ENCODE data around the gene SH2D3A. TPM values are rescaled to one million over a fixed set of nuclear protein-coding genes. Genes with fewer than 3 reads are reported as not detected.

SH2D3A gene
- polyA plus RNA-seq, 3 donors = 0.11 TPM; not detected in 2

GRCh38 chr19:6718741-6719539 lies 48.3 kb downstream of the SH2D3A start:
- Histone ChIP-seq H3K4me2 (replicated peaks; ENCODE audit: extremely low read depth, low read length, poor library complexity, severe bottlenecking) (no peak overlapping the region), H2AFZ (ENCODE audit: insufficient read depth, low read depth, low read length, poor library complexity, severe bottlenecking) (no peak overlapping the region), H3K4me3 (replicated peaks in 1 of 3; ENCODE audit: low read depth in 2 of 3, low read length in 3 of 3) (no peak overlapping the region), H3K27me3 (ENCODE audit: control insufficient read depth in 2 of 2, insufficient read depth in 2 of 2, low read length in 2 of 2) (peaks cover 0 to 5% of the 10 kb centered on the region in 2 donors), H3K27ac (ENCODE audit: low read depth in 1 of 2, low read length in 2 of 2) (no peak overlapping the region), H3K79me2 (ENCODE audit: insufficient read depth, low read length) (no peaks in the 10 kb centered on the region), H3K36me3 (replicated peaks in 1 of 2; ENCODE audit: control insufficient read depth in 1 of 2, insufficient read depth in 2 of 2, low read length in 2 of 2) (no peaks in the 10 kb centered on the region), H3K4me1 (ENCODE audit: control insufficient read depth in 1 of 2, insufficient read depth in 2 of 2, low read length in 2 of 2) (peaks cover 41 to 50% of the 10 kb centered on the region in 2 donors), H3K9me3 (replicated peaks in 1 of 2; ENCODE audit: control insufficient read depth in 1 of 2, insufficient read depth in 1 of 2, low read length in 2 of 2) (no peaks in the 10 kb centered on the region), H4K20me1 (ENCODE audit: insufficient read depth, low read length) (no peaks in the 10 kb centered on the region), H3K9ac (ENCODE audit: insufficient read depth, low read length, poor library complexity, severe bottlenecking) (no peak overlapping the region)
- Mint-ChIP-seq H3K4me3 (no peak overlapping the region), H3K4me1 (peaks cover 44% of the 10 kb centered on the region), H3K36me3 (no peaks in the 10 kb centered on the region), H3K9me3 (peaks cover 0 to 6% (median 0%) of the 10 kb centered on the region in 7 donors), H3K27me3 (ENCODE audit: low read depth in 3 of 3) (peaks cover 12 to 20% (median 13%) of the 10 kb centered on the region in 3 donors), H3K27ac (peak overlapping the region in 3 of 7 donors; percentile 16 to 43 (median 20))
- peak in 1 of 3 donors; percentile 49 for DNase-seq
- no peak for TF ChIP-seq CTCF (IDR thresholded peaks at IDR 0.05)
- intact Hi-C loops (cut with micrococcal nuclease) = no loop called here
- 88% methylated on average over 21 of the region's 21 CpGs for WGBS (ENCODE audit: insufficient coverage)

- peaks cover 0 to 5% of the 10 kb centered on the region in 2 donors for H3K27me3 ChIP-seq (ENCODE audit: control insufficient read depth in 2 of 2, insufficient read depth in 2 of 2, low read length in 2 of 2)
- Mint-ChIP-seq H3K27ac (no peak overlapping the region), H3K9me3 (peaks cover 0 to 6% (median 0%) of the 10 kb centered on the region in 7 donors), H3K27me3 (ENCODE audit: low read depth in 3 of 3) (peaks cover 12 to 20% (median 13%) of the 10 kb centered on the region in 3 donors), H3K4me1 (peaks cover 37% of the 10 kb centered on the region), H3K4me3 (no peak overlapping the region), H3K36me3 (no peaks in the 10 kb centered on the region)
- no peak overlapping the region for H3K4me2 ChIP-seq (replicated peaks; ENCODE audit: extremely low read depth, low read length, poor library complexity, severe bottlenecking)
- H3K9me3 ChIP-seq (replicated peaks in 1 of 2; ENCODE audit: control insufficient read depth in 1 of 2, insufficient read depth in 1 of 2, low read length in 2 of 2) = no peaks in the 10 kb centered on the region
- no peaks in the 10 kb centered on the region for H4K20me1 ChIP-seq (ENCODE audit: insufficient read depth, low read length)
- WGBS (ENCODE audit: insufficient coverage) = 81% methylated on average over 12 of the region's 23 CpGs
- no peak overlapping the region for H2AFZ ChIP-seq (ENCODE audit: insufficient read depth, low read depth, low read length, poor library complexity, severe bottlenecking)
- H3K79me2 ChIP-seq (ENCODE audit: insufficient read depth, low read length) = no peaks in the 10 kb centered on the region
- intact Hi-C loops (cut with micrococcal nuclease) = no loop called here
- peaks cover 34 to 43% of the 10 kb centered on the region in 2 donors for H3K4me1 ChIP-seq (ENCODE audit: control insufficient read depth in 1 of 2, insufficient read depth in 2 of 2, low read length in 2 of 2)
- DNase-seq = no peak
- no peak overlapping the region for H3K27ac ChIP-seq (ENCODE audit: low read depth in 1 of 2, low read length in 2 of 2)
- H3K9ac ChIP-seq (ENCODE audit: insufficient read depth, low read length, poor library complexity, severe bottlenecking) = no peak overlapping the region
- H3K4me3 ChIP-seq (replicated peaks in 1 of 3; ENCODE audit: low read depth in 2 of 3, low read length in 3 of 3) = no peak overlapping the region
- H3K36me3 ChIP-seq (replicated peaks in 1 of 2; ENCODE audit: control insufficient read depth in 1 of 2, insufficient read depth in 2 of 2, low read length in 2 of 2) = no peaks in the 10 kb centered on the region
- TF ChIP-seq CTCF (IDR thresholded peaks at IDR 0.05) = no peak
These were observed 49.0 kb downstream of the SH2D3A start for GRCh38 chr19:6718111-6718740.

Data from CD14-positive monocyte (primary cell).